HFF-Myc (cell line): ENCODE data around the gene CARMIL1.
A peak's percentile ranks its signal among the peaks of the same experiment; 100 is the strongest.

Experiments used
- DNase-seq: peaks from one replicate; pipeline ENCODE4 v3.0.0-alpha.2; 2011; ENCODE audit warnings: low read depth; ENCODE audit errors: extremely low read depth
- H3K4me3 ChIP-seq: replicated peaks from 2 replicates; pipeline ENCODE4 v1.5.1; 2011; ENCODE audit warnings: low read depth, mild to moderate bottlenecking, control low read depth, low read length
- TF ChIP-seq, protein P1 (sequence below): IDR thresholded peaks from 2 replicates; pipeline ENCODE4 v1.5.1; 2012; ENCODE audit warnings: mild to moderate bottlenecking, low read depth, low read length, control low read depth; ENCODE audit errors: missing control alignments

The CARMIL1 gene

DNA sequence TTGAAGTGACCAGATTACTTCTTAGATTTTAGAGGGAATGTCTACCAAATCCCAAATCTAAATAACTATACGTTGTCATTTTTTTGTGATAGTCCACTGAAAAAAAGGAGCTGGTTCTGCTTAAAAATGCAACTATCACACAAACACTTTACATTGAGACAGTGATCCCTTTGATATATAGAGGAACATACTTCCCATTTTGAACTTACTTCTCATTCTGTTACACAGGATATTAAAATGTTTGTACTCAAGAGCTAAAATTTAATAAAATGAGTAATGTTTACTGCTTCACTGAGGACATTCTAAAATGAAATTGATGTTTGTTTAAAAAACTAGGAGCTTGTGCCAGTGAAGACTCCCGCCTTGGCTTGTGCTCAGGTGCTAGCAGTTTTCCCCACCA, 174.1 kb downstream of the CARMIL1 start:
- TF ChIP-seq, protein P1, sequence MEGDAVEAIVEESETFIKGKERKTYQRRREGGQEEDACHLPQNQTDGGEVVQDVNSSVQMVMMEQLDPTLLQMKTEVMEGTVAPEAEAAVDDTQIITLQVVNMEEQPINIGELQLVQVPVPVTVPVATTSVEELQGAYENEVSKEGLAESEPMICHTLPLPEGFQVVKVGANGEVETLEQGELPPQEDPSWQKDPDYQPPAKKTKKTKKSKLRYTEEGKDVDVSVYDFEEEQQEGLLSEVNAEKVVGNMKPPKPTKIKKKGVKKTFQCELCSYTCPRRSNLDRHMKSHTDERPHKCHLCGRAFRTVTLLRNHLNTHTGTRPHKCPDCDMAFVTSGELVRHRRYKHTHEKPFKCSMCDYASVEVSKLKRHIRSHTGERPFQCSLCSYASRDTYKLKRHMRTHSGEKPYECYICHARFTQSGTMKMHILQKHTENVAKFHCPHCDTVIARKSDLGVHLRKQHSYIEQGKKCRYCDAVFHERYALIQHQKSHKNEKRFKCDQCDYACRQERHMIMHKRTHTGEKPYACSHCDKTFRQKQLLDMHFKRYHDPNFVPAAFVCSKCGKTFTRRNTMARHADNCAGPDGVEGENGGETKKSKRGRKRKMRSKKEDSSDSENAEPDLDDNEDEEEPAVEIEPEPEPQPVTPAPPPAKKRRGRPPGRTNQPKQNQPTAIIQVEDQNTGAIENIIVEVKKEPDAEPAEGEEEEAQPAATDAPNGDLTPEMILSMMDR: no peak
- H3K4me3 ChIP-seq: no peak overlapping the region
- DNase-seq: no peak

- no peak for DNase-seq
- TF ChIP-seq, protein P1: no peak
- no peak overlapping the region for H3K4me3 ChIP-seq
Observed at GRCh38 chr6:25454136-25454535, 175.0 kb downstream of the CARMIL1 start.

DNA sequence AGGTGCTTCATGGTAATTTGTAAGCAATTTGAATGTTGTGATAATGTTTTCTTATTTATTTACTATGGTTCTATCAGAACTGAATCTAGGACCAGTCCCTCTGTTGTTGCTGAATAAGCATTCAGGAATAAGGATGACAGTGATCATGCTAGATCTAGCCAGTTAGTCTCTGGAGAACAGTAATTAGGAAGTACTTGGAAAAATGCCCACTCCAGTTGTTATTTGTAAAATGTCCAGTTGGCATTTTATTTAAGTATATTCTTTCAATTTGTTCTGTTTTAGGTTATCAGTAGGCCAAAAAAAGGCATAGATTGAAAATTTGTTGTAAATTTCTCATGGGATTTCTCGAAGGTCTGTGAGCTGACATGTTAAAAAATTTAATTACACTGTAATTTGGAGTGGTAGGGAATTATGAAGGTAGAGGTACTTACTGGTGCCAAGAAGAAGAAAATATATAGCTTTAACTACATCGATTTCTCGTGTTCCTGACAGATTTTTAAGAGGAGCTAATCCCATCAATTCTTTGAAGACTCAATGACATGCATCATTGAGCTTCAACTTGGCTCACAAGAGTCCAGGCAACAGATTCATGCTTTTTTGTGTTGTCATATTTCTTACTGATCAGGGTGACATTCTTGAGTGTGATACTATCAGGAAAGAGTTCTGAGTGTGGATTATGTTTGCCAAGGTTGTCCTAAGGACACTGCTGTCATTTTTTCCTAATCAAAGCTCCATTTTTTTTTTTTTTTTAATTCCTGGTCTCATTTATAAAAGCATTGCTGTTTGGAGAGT, 177.3 kb downstream of the CARMIL1 start:
- DNase-seq: no peak
- TF ChIP-seq, protein P1: no peak
- H3K4me3 ChIP-seq: no peak overlapping the region

GRCh38 chr6:25457516-25457915, 178.3 kb downstream of the CARMIL1 start:
- DNase-seq: no peak
- TF ChIP-seq, protein P1: no peak
- no peak overlapping the region for H3K4me3 ChIP-seq

- TF ChIP-seq, protein P1: no peak
- no peak overlapping the region for H3K4me3 ChIP-seq
- DNase-seq: peak; percentile 39
Observed at GRCh38 chr6:25458485-25458884, 179.3 kb downstream of the CARMIL1 start.

DNA sequence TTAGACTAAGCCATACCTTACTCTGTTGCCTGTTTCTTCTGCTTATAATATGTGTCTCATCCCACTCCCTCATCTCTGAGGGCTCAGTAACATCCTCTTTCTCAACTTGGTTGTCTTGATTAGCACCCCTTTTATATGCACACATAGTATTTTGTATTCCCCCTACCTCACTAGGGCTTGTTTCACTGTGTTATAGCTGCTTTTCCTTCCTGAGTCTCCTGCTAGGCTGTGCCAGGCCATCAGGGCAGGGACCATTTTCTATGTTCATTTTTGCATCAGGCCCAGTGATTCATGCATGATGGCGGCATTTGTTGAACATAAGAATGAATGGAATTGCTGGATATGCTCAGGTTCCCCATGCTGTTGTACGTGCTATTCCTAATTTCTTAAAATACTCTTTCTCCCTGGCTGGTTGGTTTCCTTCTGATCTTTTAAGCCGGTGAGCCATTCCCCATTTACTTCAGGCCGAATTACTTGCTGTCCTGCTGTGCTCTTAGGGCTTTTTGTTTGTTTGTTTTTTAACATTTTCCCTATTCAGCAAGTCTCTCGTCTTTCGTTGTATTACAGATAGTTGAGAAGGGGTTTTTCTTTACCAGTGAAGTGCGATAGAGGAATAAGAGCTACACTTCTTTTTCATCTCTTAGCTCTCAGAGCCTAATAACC, 183.2 kb downstream of the CARMIL1 start:
- TF ChIP-seq, protein P1: no peak
- H3K4me3 ChIP-seq: no peak overlapping the region
- DNase-seq: no peak
